Fibroblast of the aortic adventitia (primary cell): ENCODE results near the gene CATSPER3. TPM values are rescaled to one million over a fixed set of nuclear protein-coding genes. Genes with fewer than 3 reads are reported as not detected.

ENCODE experiments used
- DNase-seq: peaks from one replicate; pipeline ENCODE4 v3.0.0-alpha.2; 2010; ENCODE audit warnings: low read depth
- H3K4me3 ChIP-seq: 2 replicates; pipeline ENCODE4 v1.5.1; 2011; ENCODE audit warnings: low read depth, mild to moderate bottlenecking, control low read depth, low read length, moderate library complexity
- total RNA-seq: library from RNA; depleted of rRNA; stranded (reverse); fragments of >200 nt; gene quantifications from 2 replicates; pipeline ENCODE4 v1.2.3, GENCODE V29; 2012; ENCODE audit warnings: low replicate concordance
- TF ChIP-seq, protein P1 (sequence below): IDR thresholded peaks from 2 replicates; pipeline ENCODE4 v1.5.1; 2011; ENCODE audit warnings: mild to moderate bottlenecking, low read length, control low read depth, inconsistent platforms; ENCODE audit not compliant: insufficient read depth

CATSPER3 gene
- total RNA-seq, 1 donor: 0.09 TPM

DNA sequence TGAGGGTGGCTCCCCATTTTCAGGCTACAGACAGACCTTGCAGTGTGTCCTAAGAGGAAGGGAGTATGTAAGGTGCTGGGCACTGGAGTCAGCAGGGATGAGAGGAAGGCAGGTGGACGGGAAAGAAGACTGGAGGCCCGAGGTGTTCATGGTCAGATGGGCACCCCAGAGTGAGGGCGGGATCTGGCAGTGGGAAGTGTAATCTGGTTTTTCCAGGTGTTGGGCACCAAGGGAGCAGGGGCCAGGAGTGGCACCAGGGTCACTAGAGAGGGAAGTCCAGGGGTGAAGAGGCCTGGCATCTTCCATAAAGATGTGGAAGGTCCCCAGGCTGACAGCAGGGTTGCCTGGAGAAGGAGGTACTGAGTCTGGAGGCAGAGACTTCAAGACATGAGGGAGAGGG is 36.7 kb downstream of the CATSPER3 start:
- TF ChIP-seq, protein P1, sequence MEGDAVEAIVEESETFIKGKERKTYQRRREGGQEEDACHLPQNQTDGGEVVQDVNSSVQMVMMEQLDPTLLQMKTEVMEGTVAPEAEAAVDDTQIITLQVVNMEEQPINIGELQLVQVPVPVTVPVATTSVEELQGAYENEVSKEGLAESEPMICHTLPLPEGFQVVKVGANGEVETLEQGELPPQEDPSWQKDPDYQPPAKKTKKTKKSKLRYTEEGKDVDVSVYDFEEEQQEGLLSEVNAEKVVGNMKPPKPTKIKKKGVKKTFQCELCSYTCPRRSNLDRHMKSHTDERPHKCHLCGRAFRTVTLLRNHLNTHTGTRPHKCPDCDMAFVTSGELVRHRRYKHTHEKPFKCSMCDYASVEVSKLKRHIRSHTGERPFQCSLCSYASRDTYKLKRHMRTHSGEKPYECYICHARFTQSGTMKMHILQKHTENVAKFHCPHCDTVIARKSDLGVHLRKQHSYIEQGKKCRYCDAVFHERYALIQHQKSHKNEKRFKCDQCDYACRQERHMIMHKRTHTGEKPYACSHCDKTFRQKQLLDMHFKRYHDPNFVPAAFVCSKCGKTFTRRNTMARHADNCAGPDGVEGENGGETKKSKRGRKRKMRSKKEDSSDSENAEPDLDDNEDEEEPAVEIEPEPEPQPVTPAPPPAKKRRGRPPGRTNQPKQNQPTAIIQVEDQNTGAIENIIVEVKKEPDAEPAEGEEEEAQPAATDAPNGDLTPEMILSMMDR: no peak
- no peak for DNase-seq
- H3K4me3 ChIP-seq: no peak overlapping the region

- TF ChIP-seq, protein P1: no peak
- no peak for DNase-seq
- H3K4me3 ChIP-seq: no peak overlapping the region
Observed at GRCh38 chr5:135005076-135005475, 37.4 kb downstream of the CATSPER3 start.

- H3K4me3 ChIP-seq: no peak overlapping the region
- TF ChIP-seq, protein P1: no peak
- DNase-seq: no peak
Observed at GRCh38 chr5:135007305-135007704, 39.6 kb downstream of the CATSPER3 start.

- no peak for DNase-seq
- TF ChIP-seq, protein P1: no peak
Observed at GRCh38 chr5:135007749-135008363, 40.1 kb downstream of the CATSPER3 start.

DNA sequence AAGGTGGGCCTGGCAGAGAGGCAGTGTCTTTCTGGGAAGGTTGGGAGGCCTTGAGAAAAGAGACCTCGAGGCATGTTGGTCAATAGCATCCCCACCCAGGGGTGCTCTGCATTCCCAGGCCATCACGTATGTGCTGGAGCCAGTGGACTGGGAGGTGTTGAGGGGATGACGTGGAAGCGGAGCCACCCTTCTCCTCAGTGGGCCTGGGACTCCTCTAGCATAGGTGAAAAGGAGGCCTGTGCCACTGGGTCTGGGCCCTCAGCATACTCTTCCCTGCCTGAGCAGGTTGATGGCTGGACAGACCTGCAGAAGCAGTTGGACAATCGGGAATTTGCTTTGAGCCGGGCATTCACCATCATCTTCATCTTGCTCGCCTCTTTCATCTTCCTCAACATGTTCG is 40.8 kb downstream of the CATSPER3 start:
- TF ChIP-seq, protein P1: no peak
- no peak overlapping the region for H3K4me3 ChIP-seq
- no peak for DNase-seq

More at GRCh38 chr5:135007749-135008363, 40.1 kb downstream of the CATSPER3 start:
- H3K4me3 ChIP-seq: no peak overlapping the region

DNA sequence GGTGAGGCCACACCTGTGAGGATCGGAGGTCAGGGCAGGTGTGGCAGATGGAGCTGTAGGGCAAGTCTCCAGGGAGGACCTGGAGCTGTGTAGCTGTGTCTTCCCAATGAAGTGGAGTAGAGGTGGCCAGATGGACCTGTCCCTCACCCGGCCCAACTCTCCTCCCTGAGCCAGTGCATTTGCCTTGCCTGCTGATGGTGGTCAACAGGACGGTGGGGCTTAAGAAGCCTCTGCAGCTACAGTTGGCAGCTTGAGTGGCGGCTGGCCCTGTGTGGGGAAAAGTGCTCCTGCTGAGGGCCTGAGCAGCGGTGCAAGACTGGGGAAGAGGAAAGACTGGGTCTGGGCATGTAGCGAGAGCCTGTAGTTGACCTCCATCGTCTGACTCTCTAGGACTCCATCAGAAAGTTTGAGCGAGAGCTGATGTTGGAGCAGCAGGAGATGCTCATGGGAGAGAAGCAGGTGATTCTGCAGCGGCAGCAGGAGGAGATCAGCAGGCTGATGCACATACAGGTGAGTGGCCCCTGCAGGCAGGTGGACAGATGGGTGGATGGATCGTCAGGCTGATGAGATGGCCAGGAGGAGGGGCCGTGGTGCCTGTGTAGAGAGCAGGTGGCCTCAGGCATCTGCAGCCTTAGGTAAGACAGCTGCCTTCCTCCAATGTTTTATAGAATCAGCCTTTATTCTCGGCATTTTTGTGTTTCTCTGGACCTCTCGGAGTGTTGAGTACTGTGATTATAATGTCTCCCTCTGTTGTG is 41.5 kb downstream of the CATSPER3 start:
- TF ChIP-seq, protein P1: no peak
- no peak for DNase-seq
- H3K4me3 ChIP-seq: no peak overlapping the region
